Hindlimb muscle (tissue), 1 donor: ENCODE data around the gene PDE2A. TPM values are rescaled to one million over a fixed set of nuclear protein-coding genes. Genes with fewer than 3 reads are reported as not detected.
A peak's percentile ranks its signal among the peaks of the same experiment; 100 is the strongest.

ENCODE experiments used
- DNase-seq: peaks from one replicate; pipeline ENCODE4 v3.0.0-alpha.2; 2013
- polyA plus RNA-seq: library from polyadenylated mRNA; unstranded; fragments of 120-200 nt; gene quantifications from one replicate; pipeline ENCODE4 v1.2.1, GENCODE V29; 2013; ENCODE audit not compliant: insufficient read length

PDE2A gene
- polyA plus RNA-seq, 1 donor, result 22.4 TPM

DNA sequence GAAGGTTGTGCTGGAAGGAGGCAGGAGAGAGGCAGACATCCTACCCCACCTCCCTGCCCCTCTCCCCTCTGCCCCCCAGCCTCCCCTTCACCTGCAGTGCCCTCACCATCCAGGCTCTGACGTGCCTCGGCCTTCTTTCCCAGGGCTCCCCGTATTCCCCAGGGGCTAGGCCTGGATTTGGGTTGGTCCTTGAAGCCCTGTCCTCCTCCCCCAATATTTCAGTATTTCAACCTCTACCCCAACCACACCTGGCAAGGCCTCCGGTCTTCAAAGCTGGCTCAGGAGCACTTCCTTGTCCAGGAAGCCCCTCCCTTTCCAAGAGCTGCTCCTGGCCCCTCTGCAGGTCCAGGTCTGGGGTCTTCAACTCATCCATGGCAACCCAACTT, 8.6 kb upstream of the PDE2A start:
- no peak for DNase-seq

- no peak for DNase-seq
Observed at GRCh38 chr11:72682238-72682857, 8.1 kb upstream of the PDE2A start.

GRCh38 chr11:72681226-72682153, 7.3 kb upstream of the PDE2A start:
- DNase-seq, result no peak

DNA sequence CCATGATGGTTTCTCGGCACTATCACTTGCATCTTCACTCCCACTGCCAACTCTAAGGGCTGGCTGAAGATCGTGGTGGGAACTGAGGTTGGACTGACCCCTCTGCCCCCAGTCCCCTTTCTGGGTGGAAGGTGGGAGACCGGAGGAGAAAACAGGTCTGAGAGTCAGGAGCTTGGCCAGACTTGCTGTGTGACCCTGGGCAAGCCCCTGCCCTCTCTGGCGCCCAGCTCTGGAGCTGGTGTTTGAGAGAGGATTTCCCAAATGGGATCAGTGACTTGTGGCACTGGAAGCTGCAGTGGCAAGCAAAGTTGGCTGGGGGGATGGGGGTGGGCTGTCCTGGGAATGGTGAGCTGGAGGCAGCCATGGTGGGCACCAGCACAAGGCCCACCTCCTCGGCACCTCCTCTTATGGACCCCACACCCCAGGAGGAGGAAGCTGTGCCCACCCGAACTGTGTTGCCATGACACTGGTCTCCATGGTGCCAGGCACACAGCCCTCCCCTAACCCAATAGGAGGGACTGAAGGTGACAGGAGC, 6.5 kb upstream of the PDE2A start:
- no peak for DNase-seq

DNA sequence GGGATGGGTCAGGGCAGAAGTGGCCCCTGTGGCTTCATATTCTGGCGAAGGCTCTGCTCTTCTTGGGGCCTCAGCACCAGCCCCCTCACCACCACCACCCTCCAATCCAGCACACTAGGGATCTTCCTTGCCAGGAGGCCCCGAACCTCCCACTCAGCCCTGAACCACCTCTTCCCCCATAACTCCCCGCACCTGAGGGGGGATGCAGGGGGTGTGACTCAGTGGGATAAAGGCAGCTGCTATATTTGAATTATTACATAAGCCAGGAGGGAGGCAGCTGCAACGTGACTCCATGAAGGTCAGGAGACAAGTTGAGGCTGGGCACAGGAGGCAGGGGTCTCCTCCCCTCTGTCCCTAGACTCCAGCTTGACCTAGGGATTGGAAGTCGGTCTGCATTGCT, 5.6 kb upstream of the PDE2A start:
- no peak for DNase-seq

GRCh38 chr11:72678524-72678923, 4.3 kb upstream of the PDE2A start:
- DNase-seq, result no peak

- peak; percentile 75 for DNase-seq
Observed at GRCh38 chr11:72676861-72677341, 2.7 kb upstream of the PDE2A start.

DNA sequence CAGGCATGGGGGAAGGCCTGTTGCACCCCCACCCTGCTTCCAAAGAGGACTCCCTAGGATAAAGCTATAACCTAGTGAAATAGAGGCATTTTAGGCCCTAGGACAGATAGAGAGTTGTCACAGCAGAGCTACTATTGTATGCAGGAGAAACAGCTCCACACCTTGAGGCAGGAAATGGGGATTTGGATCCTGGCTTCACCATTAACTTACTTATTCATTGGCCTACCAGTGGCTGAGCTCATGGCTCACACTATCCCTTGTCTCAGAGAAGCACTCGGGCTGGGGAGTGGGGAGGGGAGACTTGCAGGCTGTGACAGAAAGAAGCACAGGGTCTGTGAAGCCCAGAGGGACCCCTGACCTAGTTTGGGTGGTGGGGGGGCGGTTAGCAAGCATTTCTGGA, 999 bp upstream of the PDE2A start:
- DNase-seq, result no peak

- no peak for DNase-seq
Observed at GRCh38 chr11:72673284-72673942, 809 bp downstream of the PDE2A start.

- no peak for DNase-seq
Observed at GRCh38 chr11:72672597-72673238, 1.5 kb downstream of the PDE2A start.

DNA sequence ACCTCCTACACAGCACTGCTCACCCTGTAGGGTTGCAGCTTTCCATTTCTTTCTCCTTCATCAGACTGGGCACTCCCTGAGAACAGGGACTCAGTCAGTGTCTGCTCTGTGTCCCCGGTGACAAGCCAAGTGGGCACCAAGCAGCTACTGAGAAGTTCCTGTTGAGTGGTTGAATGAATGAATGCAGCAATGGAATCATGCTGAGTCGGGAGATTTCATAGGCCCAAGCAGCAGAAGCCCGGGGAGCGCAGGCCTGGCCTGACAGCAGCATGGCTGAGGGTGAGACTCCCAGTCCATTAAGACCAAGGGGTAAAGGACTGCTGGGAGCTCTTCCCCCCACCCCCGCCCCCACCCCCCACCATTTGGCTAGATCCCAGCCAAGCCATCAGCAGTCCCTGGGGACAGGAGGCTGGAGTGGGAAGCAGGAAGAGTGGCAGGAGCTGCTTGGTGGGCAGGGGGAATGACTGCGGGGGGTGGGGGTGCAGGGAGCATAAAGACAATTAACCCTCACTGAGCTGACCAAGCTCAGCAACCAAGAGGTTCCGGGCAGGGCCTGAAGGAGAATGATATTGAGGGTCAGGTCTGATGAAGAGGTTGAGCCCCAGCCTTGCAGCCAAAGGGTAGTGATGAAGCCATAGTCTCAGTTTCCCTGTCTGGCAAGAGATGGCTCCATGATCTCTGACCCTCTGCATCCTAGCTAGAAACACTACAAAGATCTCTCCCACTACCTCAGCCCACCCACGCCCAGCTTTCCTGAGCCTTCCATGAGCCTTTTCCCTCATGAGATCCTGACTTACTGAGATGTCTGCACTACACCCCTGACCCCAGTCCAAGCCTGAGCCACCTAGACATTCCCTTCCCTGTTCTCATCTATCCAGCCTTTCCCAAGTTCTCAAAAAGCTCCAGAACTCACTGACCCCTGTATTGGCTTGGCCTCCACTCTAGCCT, 2.8 kb downstream of the PDE2A start:
- no peak for DNase-seq

DNA sequence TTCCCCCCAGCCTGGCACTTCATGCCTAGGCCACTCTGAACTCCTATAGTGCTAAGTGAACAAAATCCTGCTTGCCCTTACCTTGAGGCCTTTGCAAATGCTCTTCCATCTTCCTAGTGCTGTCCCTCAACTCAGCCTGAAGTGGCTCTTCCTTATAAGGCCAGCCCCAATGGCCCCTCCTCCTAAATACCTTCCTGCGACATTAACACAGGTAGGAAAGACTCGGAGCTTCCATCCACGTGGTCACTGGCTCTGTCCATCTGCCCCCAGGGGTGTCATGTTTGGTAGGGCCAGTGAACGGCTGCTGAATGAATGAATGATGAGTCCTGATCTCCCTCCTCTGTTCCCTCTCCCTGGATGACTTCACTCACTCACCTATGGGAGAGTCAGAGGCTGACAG, 4.2 kb downstream of the PDE2A start:
- no peak for DNase-seq

- no peak for DNase-seq
Observed at GRCh38 chr11:72669527-72669926, 4.7 kb downstream of the PDE2A start.

GRCh38 chr11:72668629-72669347, 5.4 kb downstream of the PDE2A start:
- DNase-seq, result no peak

GRCh38 chr11:72665911-72666472, 8.2 kb downstream of the PDE2A start:
- DNase-seq, result no peak

DNA sequence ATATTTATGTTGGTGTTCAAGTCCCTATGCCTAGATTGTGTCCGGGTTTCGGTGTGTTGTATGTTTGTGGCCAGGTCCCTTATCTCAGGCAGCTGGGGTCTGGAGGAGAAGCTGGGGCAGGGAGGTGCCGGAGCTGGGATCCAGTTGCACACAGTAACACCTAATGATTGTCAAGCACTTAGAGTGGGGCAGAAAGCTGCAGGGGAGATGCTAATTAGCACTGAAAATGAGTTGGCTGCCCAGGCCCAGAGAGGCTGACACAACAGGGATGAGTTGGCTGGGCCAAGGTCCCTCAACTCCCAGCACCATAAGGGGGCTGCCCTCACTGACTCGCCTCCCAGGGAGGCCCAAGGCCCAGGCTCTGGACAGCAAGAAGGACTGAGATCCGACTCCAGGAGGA, 12.2 kb downstream of the PDE2A start:
- DNase-seq, result no peak

- DNase-seq, result no peak
Observed at GRCh38 chr11:72661486-72661885, 12.7 kb downstream of the PDE2A start.

GRCh38 chr11:72658989-72659640, 15.1 kb downstream of the PDE2A start:
- DNase-seq, result no peak

- no peak for DNase-seq
Observed at GRCh38 chr11:72657411-72658100, 16.7 kb downstream of the PDE2A start.
